Astrocyte (in vitro differentiated cells and primary cell): Measurements from ENCODE around the gene VSTM4. TPM values are rescaled to one million over a fixed set of nuclear protein-coding genes. Genes with fewer than 3 reads are reported as not detected.
A peak's percentile ranks its signal among the peaks of the same experiment; 100 is the strongest.

Experiments used
- DNase-seq: peaks from one replicate; pipeline ENCODE4 v3.0.0-alpha.2; 2010; ENCODE audit warnings: low read depth
- FAIRE-seq: peaks from 2 replicates; lab custom pipeline; 2011; peaks lifted over from hg19 to GRCh38; lab: Jason Lieb, UNC
- H2AFZ ChIP-seq: 2 replicates; pipeline ENCODE4 v1.6.0; 2012; ENCODE audit warnings: low read depth, low read length, inconsistent platforms
- H3K27ac ChIP-seq: 2 replicates; pipeline ENCODE4 v1.5.1; 2011; ENCODE audit warnings: low read depth, low read length, inconsistent platforms
- H3K27me3 ChIP-seq: 2 replicates; pipeline ENCODE4 v1.6.0; 2011; ENCODE audit warnings: low read length, inconsistent platforms; ENCODE audit not compliant: insufficient read depth
- H3K36me3 ChIP-seq: 2 replicates; pipeline ENCODE4 v1.5.1; 2011; ENCODE audit warnings: low read length, inconsistent platforms; ENCODE audit not compliant: insufficient read depth
- H3K4me1 ChIP-seq: 2 replicates; pipeline ENCODE4 v1.5.1; 2011; ENCODE audit warnings: low read length, inconsistent platforms; ENCODE audit not compliant: insufficient read depth
- H3K4me2 ChIP-seq: 2 replicates; pipeline ENCODE4 v1.6.0; 2012; ENCODE audit warnings: low read length, inconsistent platforms
- H3K4me3 ChIP-seq: 2 replicates; pipeline ENCODE4 v1.5.1; 2011; ENCODE audit warnings: low read depth, mild to moderate bottlenecking, low read length, inconsistent platforms; ENCODE audit not compliant: insufficient read depth
- H3K79me2 ChIP-seq: 2 replicates; pipeline ENCODE4 v1.6.0; 2012; ENCODE audit warnings: mild to moderate bottlenecking, low read length, inconsistent platforms; ENCODE audit not compliant: insufficient read depth
- H3K9ac ChIP-seq: 2 replicates; pipeline ENCODE4 v1.6.0; 2012; ENCODE audit warnings: mild to moderate bottlenecking, low read length, inconsistent platforms
- H3K9me3 ChIP-seq: 2 replicates; pipeline ENCODE4 v1.5.1; 2012; ENCODE audit warnings: low read depth, mild to moderate bottlenecking, low read length, inconsistent platforms; ENCODE audit not compliant: insufficient read depth
- H4K20me1 ChIP-seq: 2 replicates; pipeline ENCODE4 v1.6.0; 2012; ENCODE audit warnings: low read length, inconsistent platforms; ENCODE audit not compliant: insufficient read depth
- H3K27ac Mint-ChIP-seq: one replicate; pipeline ENCODE4 v1.8.0; 2021; ENCODE audit warnings: mild to moderate bottlenecking, mixed read lengths; ENCODE audit not compliant: unreplicated experiment
- H3K27me3 Mint-ChIP-seq: one replicate; pipeline ENCODE4 v1.8.0; 2021; ENCODE audit warnings: low read depth, mixed read lengths; ENCODE audit not compliant: unreplicated experiment
- H3K36me3 Mint-ChIP-seq: one replicate; pipeline ENCODE4 v1.8.0; 2021; ENCODE audit warnings: low read depth, mixed read lengths; ENCODE audit not compliant: unreplicated experiment
- H3K4me1 Mint-ChIP-seq: one replicate; pipeline ENCODE4 v1.8.0; 2021; ENCODE audit warnings: low read depth, mixed read lengths; ENCODE audit not compliant: unreplicated experiment
- H3K4me3 Mint-ChIP-seq: one replicate; pipeline ENCODE4 v1.8.0; 2021; ENCODE audit warnings: mild to moderate bottlenecking, moderate library complexity, mixed read lengths; ENCODE audit not compliant: unreplicated experiment
- H3K9me3 Mint-ChIP-seq: one replicate; pipeline ENCODE4 v1.8.0; 2021; ENCODE audit warnings: mild to moderate bottlenecking, mixed read lengths; ENCODE audit not compliant: unreplicated experiment
- CTCF ChIP-seq: IDR thresholded peaks from 2 replicates; pipeline ENCODE4 v1.5.1; 2011; ENCODE audit warnings: low read depth, mild to moderate bottlenecking, inconsistent platforms, low read length, moderate library complexity; ENCODE audit not compliant: insufficient read depth
- EZH2 ChIP-seq: IDR thresholded peaks from 2 replicates; pipeline ENCODE4 v1.6.1; 2012; ENCODE audit warnings: mild to moderate bottlenecking, low read length, inconsistent platforms; ENCODE audit not compliant: insufficient read depth
- total RNA-seq: library from RNA; stranded (reverse); gene quantifications from 2 replicates; pipeline ENCODE4 v1.2.1, GENCODE V29; 2021

VSTM4 gene
- total RNA-seq, 1 donor from 2014 or later: 1.1 TPM

GRCh38 chr10:48983648-48984351 lies 131.5 kb downstream of the VSTM4 start:
- DNase-seq: no peak
- H3K27ac Mint-ChIP-seq: no peak overlapping the region
- Histone ChIP-seq H3K9ac (no peak overlapping the region), H3K79me2 (no peaks in the 10 kb centered on the region), H3K4me3 (no peak overlapping the region), H4K20me1 (no peaks in the 10 kb centered on the region), H3K27ac (no peak overlapping the region), H3K4me2 (no peak overlapping the region), H3K27me3 (peaks cover 4% of the 10 kb centered on the region), H3K36me3 (no peaks in the 10 kb centered on the region), H3K4me1 (no peaks in the 10 kb centered on the region), H3K9me3 (no peaks in the 10 kb centered on the region), H2AFZ (no peak overlapping the region)
- no peaks in the 10 kb centered on the region for H3K36me3 Mint-ChIP-seq
- no peaks in the 10 kb centered on the region for H3K4me1 Mint-ChIP-seq
- no peak for FAIRE-seq
- H3K27me3 Mint-ChIP-seq: peaks cover 65% of the 10 kb centered on the region
- no peaks in the 10 kb centered on the region for H3K9me3 Mint-ChIP-seq
- no peak for TF ChIP-seq CTCF
- TF ChIP-seq EZH2: no peak
- no peak overlapping the region for H3K4me3 Mint-ChIP-seq

- Histone ChIP-seq H3K4me2 (no peak overlapping the region), H3K79me2 (no peaks in the 10 kb centered on the region), H3K4me3 (no peak overlapping the region), H2AFZ (no peak overlapping the region), H3K27ac (no peak overlapping the region), H3K27me3 (peaks cover 4% of the 10 kb centered on the region), H3K4me1 (no peaks in the 10 kb centered on the region), H3K36me3 (no peaks in the 10 kb centered on the region), H4K20me1 (no peaks in the 10 kb centered on the region), H3K9me3 (no peaks in the 10 kb centered on the region), H3K9ac (no peak overlapping the region)
- no peaks in the 10 kb centered on the region for H3K36me3 Mint-ChIP-seq
- TF ChIP-seq EZH2 (no peak), CTCF (no peak)
- no peaks in the 10 kb centered on the region for H3K4me1 Mint-ChIP-seq
- H3K27me3 Mint-ChIP-seq: peaks cover 63% of the 10 kb centered on the region
- FAIRE-seq (no peak), DNase-seq (no peak)
- H3K27ac Mint-ChIP-seq: no peak overlapping the region
- no peaks in the 10 kb centered on the region for H3K9me3 Mint-ChIP-seq
- H3K4me3 Mint-ChIP-seq: no peak overlapping the region
These were observed 132.7 kb downstream of the VSTM4 start for GRCh38 chr10:48982584-48982983.

- Mint-ChIP-seq H3K4me1 (no peaks in the 10 kb centered on the region), H3K9me3 (no peaks in the 10 kb centered on the region), H3K27me3 (peaks cover 59% of the 10 kb centered on the region), H3K36me3 (no peaks in the 10 kb centered on the region), H3K4me3 (no peak overlapping the region), H3K27ac (no peak overlapping the region)
- H2AFZ ChIP-seq: no peak overlapping the region
- H3K4me2 ChIP-seq: no peak overlapping the region
- no peaks in the 10 kb centered on the region for H3K4me1 ChIP-seq
- H3K27ac ChIP-seq: no peak overlapping the region
- TF ChIP-seq CTCF (peak; percentile 71), EZH2 (no peak)
- H3K27me3 ChIP-seq: peaks cover 4% of the 10 kb centered on the region
- no peak overlapping the region for H3K9ac ChIP-seq
- FAIRE-seq (no peak), DNase-seq (peak; percentile 6)
- no peaks in the 10 kb centered on the region for H3K79me2 ChIP-seq
- H3K4me3 ChIP-seq: no peak overlapping the region
- no peaks in the 10 kb centered on the region for H4K20me1 ChIP-seq
- no peaks in the 10 kb centered on the region for H3K36me3 ChIP-seq
- no peaks in the 10 kb centered on the region for H3K9me3 ChIP-seq
These were observed 133.9 kb downstream of the VSTM4 start for GRCh38 chr10:48981310-48981907.
